RWPE1 (cell line): ENCODE results near the gene NMNAT1.
"Not testable (repeated sequence)": the region's sequence is repeated elsewhere in the genome, so short reads cannot be mapped to it uniquely, and the experiment has no call there.

Source experiments
- CTCF ChIA-PET: fragments of 350-600 bp; sonication (Branson Sonifier 250); formaldehyde crosslinking; extraction: SDS; loops from one replicate; lab custom pipeline; 2021; lab: Yijun Ruan, JAX
- POLR2A ChIA-PET: fragments of 400-600 bp; formaldehyde crosslinking; extraction: SDS; loops from one replicate; lab custom pipeline; 2020; ENCODE audit warnings: antibody characterized with exemption; ENCODE audit not compliant: low non-redundant PET; lab: Yijun Ruan, JAX
- DNase-seq: peaks from one replicate; pipeline ENCODE4 v3.0.0; 2012; ENCODE audit warnings: low spot score
- H3K27ac ChIP-seq: fragments of 450-650 bp; 2 replicates; pipeline ENCODE4 v1.5.1; 2017
- TF ChIP-seq, protein P1 (sequence below): fragments of 450-650 bp; conservative IDR thresholded peaks from 2 replicates; pipeline ENCODE4 v1.5.1; 2017; ENCODE audit warnings: low read depth, mild to moderate bottlenecking

NMNAT1 gene

DNA sequence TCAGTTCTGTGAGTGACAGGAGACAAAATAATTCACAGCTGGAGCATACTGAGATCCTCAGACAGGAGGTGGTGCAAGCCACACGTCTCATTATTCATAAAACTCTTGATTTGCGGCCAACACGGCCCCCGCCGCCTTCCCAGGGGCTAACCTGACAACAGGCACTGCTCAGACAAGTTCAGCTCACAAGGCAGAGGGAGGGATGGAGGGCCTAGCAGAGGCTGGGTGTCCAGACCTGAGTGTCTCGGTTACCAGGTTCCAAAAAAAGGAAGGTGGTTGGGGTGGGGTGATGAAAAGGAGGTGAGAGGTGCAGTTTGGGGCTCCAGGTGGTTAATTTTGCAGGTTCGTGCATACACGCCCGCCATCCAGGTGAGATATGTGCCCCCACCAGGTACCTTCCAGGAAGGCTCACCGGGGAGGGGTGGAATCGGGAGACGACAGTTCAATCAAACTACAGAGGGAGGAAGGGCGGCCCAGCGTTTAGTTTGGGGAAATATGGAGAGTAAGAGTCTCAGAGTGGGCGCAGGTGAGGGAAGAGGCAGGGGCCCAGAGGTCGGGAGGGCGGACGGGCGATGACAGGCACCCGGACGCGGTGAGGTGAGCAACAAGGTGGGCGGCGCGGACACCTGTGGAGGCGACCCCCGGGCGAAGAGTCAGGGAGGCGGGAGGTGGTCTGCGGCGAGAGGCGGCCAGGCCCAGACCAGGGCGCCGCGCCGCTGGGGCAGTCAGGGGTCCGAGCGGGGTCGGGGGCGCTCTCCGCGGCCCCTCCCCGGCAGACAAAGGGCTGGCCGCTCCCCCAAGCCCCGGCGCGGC lies 33.8 kb upstream of the NMNAT1 start:
- ChIA-PET POLR2A (no interaction called here), CTCF (interaction anchor here (0.8 kb wide), 1 partner anchor 34 kb away, joined by 4 read pairs; no protein-coding TSS in a partner anchor)
- TF ChIP-seq, protein P1, sequence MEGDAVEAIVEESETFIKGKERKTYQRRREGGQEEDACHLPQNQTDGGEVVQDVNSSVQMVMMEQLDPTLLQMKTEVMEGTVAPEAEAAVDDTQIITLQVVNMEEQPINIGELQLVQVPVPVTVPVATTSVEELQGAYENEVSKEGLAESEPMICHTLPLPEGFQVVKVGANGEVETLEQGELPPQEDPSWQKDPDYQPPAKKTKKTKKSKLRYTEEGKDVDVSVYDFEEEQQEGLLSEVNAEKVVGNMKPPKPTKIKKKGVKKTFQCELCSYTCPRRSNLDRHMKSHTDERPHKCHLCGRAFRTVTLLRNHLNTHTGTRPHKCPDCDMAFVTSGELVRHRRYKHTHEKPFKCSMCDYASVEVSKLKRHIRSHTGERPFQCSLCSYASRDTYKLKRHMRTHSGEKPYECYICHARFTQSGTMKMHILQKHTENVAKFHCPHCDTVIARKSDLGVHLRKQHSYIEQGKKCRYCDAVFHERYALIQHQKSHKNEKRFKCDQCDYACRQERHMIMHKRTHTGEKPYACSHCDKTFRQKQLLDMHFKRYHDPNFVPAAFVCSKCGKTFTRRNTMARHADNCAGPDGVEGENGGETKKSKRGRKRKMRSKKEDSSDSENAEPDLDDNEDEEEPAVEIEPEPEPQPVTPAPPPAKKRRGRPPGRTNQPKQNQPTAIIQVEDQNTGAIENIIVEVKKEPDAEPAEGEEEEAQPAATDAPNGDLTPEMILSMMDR, result no peak
- DNase-seq, result peak; percentile 30
- peak overlapping the region; percentile 96 for H3K27ac ChIP-seq

DNA sequence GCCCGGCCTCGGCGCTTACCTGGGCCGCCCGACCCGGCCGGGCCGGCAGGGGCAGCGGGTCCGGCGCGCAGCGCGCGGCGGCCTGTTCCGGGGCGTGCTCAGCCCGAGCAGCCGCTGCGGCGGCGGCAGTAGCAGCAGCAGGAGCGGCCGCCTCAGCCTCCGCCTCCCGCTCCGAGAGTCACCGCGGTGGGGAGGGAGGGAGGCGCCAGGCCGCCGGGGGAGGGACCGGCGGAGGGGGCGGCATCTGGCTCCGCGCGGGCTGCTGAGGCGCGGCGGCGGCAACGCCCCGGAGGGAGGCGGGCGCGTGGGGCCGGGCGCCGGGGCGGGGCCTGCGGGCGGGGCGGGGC lies 33.2 kb upstream of the NMNAT1 start, which contains the start of gene CTNNBIP1:
Gene CTNNBIP1 (minus strand): TSS at position 194 of the 347 bp plus-strand sequence. CDS start 38,205 bp downstream, outside the sequence.
- peak within 1 kb of the TSS; percentile 96 for H3K27ac ChIP-seq
- POLR2A ChIA-PET, result interaction anchor here (0.8 kb wide), 1 partner anchor 19 kb away, joined by 10 read pairs; no protein-coding TSS in a partner anchor
- DNase-seq, result no peak
- TF ChIP-seq, protein P1, result no peak
- CTCF ChIA-PET, result no interaction called here

DNA sequence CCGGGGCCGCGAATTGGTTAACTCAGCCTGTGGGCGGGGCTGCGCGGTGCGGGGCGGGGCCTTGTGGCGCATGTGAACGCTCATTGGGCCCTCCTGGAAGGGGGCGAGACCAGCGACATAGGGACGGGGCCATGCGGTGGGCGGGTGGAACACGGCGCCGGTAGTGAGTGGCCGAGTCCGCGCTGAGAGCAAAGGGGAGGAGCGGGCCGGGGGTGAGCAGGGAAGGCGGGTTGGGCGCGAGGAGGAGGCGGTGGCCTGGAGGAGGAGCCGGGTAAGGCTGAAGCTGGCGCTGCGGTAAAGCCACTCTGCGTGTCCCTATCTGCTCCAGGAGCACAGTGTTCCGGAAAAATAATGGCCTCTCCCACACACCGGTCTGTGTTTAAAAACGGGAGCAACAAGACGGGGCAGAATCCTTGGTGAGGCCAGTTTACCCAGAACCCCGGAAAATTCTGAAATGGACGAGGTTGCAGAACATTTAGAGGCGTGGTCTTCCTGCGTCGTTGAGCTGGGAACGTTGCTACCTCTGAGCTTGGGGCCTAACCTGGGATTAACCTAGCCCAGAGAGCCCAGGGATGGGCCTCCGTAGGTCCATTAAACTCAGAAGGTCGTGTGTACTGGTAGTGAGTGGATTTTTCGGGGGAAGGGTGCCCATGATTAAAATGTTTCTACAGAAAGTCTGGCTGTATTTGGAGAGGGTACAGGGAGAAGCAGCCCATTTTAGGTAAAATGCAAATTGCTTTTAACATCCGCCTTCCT lies 32.7 kb upstream of the NMNAT1 start:
- TF ChIP-seq, protein P1, result no peak
- H3K27ac ChIP-seq, result peak overlapping the region; percentile 96
- DNase-seq, result peak; percentile 98
- ChIA-PET POLR2A (interaction anchor here (0.8 kb wide), 1 partner anchor 20 kb away, joined by 10 read pairs; no protein-coding TSS in a partner anchor), CTCF (no interaction called here)

GRCh38 chr1:9912264-9912936 lies 30.9 kb upstream of the NMNAT1 start:
- TF ChIP-seq, protein P1, result no peak
- ChIA-PET POLR2A (no interaction called here), CTCF (interaction anchor here (0.7 kb wide), 1 partner anchor 44 kb away, joined by 3 read pairs; no protein-coding TSS in a partner anchor)
- no peak for DNase-seq
- H3K27ac ChIP-seq, result no peak overlapping the region

DNA sequence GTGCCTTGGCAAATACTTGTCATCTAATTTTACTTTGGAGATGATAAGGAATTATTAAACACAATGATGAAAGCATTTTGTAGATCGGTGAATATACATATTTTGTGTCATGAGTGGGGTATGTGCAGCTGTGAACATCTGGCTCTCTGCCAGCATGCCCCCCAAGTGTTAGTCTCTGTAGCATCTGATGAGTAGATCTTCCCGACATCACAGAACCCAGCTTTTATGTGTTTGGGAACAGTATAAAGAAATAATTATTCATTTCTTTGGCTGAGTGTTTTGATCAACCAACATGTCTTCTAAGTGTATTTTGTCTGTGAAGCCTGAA lies 28.7 kb upstream of the NMNAT1 start:
- ChIA-PET POLR2A (no interaction called here), CTCF (interaction anchor here (0.6 to 2.1 kb wide), 8 partner anchors 20 to 505 kb away, joined by 3 to 16 read pairs (median 4); no protein-coding TSS in a partner anchor)
- no peak for DNase-seq
- no peak overlapping the region for H3K27ac ChIP-seq
- TF ChIP-seq, protein P1, result no peak

DNA sequence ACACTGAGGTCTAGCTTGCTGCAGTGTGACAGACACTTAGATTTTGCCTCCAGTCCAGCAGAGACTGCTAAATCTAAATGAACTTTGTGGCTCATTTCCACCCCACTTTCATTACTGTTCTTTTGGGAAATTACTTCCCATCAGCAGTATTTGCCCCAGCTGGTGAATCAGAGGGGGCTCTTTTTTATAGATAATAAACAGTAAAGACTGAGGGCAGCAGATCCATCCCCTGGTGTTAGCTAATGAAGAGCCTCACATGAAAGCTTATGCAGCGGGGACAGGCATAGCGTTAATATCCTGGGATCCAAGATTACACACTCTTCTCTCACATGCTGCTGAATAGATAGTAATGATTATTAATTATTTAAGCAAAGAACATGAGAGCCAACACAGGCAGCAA lies 26.8 kb upstream of the NMNAT1 start:
- POLR2A ChIA-PET, result interaction anchor here (0.6 to 1.1 kb wide), 2 partner anchors 27 to 1888 kb away, joined by 3 to 5 read pairs; partner anchors contain the start of genes LZIC and NMNAT1
- DNase-seq, result no peak
- TF ChIP-seq, protein P1, result no peak
- no peak overlapping the region for H3K27ac ChIP-seq
- CTCF ChIA-PET, result interaction anchor here (0.7 to 0.8 kb wide), 2 partner anchors 48 to 287 kb away, joined by 3 read pairs; no protein-coding TSS in a partner anchor

GRCh38 chr1:9917495-9917894 lies 25.8 kb upstream of the NMNAT1 start:
- not testable (repeated sequence) for DNase-seq, H3K27ac ChIP-seq
- ChIA-PET CTCF (interaction anchor here (0.6 kb wide), 1 partner anchor 436 kb away, joined by 3 read pairs; no protein-coding TSS in a partner anchor), POLR2A (interaction anchor here (0.6 to 1.1 kb wide), 2 partner anchors 11 to 26 kb away, joined by 5 read pairs; partner anchors contain the start of genes LZIC and NMNAT1)
